HepG2 (cell line): ENCODE results near the gene CSMD2. TPM values are rescaled to one million over a fixed set of nuclear protein-coding genes. Genes with fewer than 3 reads are reported as not detected.

Experiments used
- ATAC-seq: fragments of 200-7000 bp; cut with Tn5 transposase; 3 replicates; pipeline ENCODE4 v1.9.1; 2020; ENCODE audit warnings: mild to moderate bottlenecking, moderate library complexity
- BruUV-seq: library from RNA; stranded (reverse); fragments of 400-500 nt; replicated peaks from 2 replicates; lab custom pipeline; 2021; lab: Mats Ljungman, UMichigan
- CTCF ChIA-PET: fragments of 300-600 bp; formaldehyde crosslinking; extraction: SDS; loops from one replicate; lab custom pipeline; 2021; ENCODE audit warnings: low total read pairs, inconsistent platforms, low intra/inter-chr PET ratio; lab: Yijun Ruan, JAX
- POLR2A ChIA-PET: fragments of 350-600 bp; sonication (Branson Sonifier 250); formaldehyde crosslinking; loops from one replicate; lab custom pipeline; 2020; ENCODE audit warnings: antibody characterized with exemption, inconsistent platforms; lab: Yijun Ruan, JAX
- DNase-seq: peaks from one replicate; pipeline ENCODE4 v3.0.0-alpha.2; 2015; ENCODE audit warnings: low spot score
- FAIRE-seq: peaks from 3 replicates; lab custom pipeline; 2011; peaks lifted over from hg19 to GRCh38; lab: Jason Lieb, UNC
- H2AFZ ChIP-seq: one replicate; pipeline ENCODE4 v1.6.1; 2011; ENCODE audit warnings: low read length, inconsistent platforms
- H3K27ac ChIP-seq: fragments of 300-600 bp; 3 replicates; pipeline ENCODE4 v1.8.0; 2011; ENCODE audit warnings: mixed run types, mild to moderate bottlenecking, mixed read lengths, low read length, inconsistent platforms; ENCODE audit not compliant: insufficient read depth; ENCODE audit errors: extremely low read length
- H3K27me3 ChIP-seq, 2 experiments: fragments of 200-600 bp in 1 of 2; 2 replicates in 1 of 2; 3 replicates in 1 of 2; pipeline versions ENCODE4 v1.6.0 to v1.8.0; 2011; ENCODE audit warnings: low read length in 2 of 2, mild to moderate bottlenecking in 2 of 2, moderate library complexity in 2 of 2, inconsistent platforms in 1 of 2; ENCODE audit not compliant: insufficient read depth in 2 of 2, control insufficient read depth in 1 of 2
- H3K36me3 ChIP-seq, 2 experiments: fragments of 200-600 bp in 1 of 2; replicated peaks in 1 of 2; 2 replicates in 1 of 2; 3 replicates in 1 of 2; pipeline versions ENCODE4 v1.5.1 to v1.8.0; 2011; ENCODE audit warnings: low read length in 2 of 2, inconsistent platforms in 1 of 2; ENCODE audit not compliant: insufficient read depth in 2 of 2, control insufficient read depth in 1 of 2
- H3K4me1 ChIP-seq: 2 replicates; pipeline ENCODE4 v1.5.1; 2012; ENCODE audit warnings: low read length, inconsistent platforms; ENCODE audit not compliant: insufficient read depth
- H3K4me2 ChIP-seq: 2 replicates; pipeline ENCODE4 v1.6.0; 2011; ENCODE audit warnings: low read depth, low read length, inconsistent platforms
- H3K4me3 ChIP-seq, 3 experiments: fragments of 200-600 bp in 1 of 3; sonication (generic), shearing (Covaris generic) in 1 of 3; replicated peaks in 1 of 3; 2 replicates each; pipeline ENCODE4 v1.5.1; 2011 to 2016; ENCODE audit warnings: low read length in 3 of 3, inconsistent platforms in 2 of 3, low read depth in 2 of 3, mild to moderate bottlenecking in 2 of 3, control low read depth in 1 of 3, mixed read lengths in 1 of 3; ENCODE audit not compliant: insufficient read depth in 1 of 3
- H3K79me2 ChIP-seq: one replicate; pipeline ENCODE4 v1.6.1; 2011; ENCODE audit warnings: low read length, inconsistent platforms; ENCODE audit not compliant: insufficient read depth
- H3K9ac ChIP-seq: 2 replicates; pipeline ENCODE4 v1.6.0; 2011; ENCODE audit warnings: mild to moderate bottlenecking, low read depth, low read length, inconsistent platforms; ENCODE audit not compliant: insufficient read depth
- H3K9me3 ChIP-seq: 2 replicates; pipeline ENCODE4 v1.5.1; 2012; ENCODE audit warnings: mild to moderate bottlenecking, low read length
- H4K20me1 ChIP-seq: 2 replicates; pipeline ENCODE4 v1.6.0; 2011; ENCODE audit warnings: inconsistent platforms, mild to moderate bottlenecking, low read length, moderate library complexity; ENCODE audit not compliant: insufficient read depth
- EZH2 ChIP-seq: conservative IDR thresholded peaks from 2 replicates; pipeline ENCODE4 v1.6.1; 2012; ENCODE audit warnings: mild to moderate bottlenecking, low read depth, low read length, moderate library complexity
- SKIL ChIP-seq: sonication (generic); formaldehyde crosslinking; IDR thresholded peaks from 2 replicates; pipeline ENCODE4 v1.8.0; 2022; ENCODE audit warnings: missing genetic modification reagents, mild to moderate bottlenecking, moderate library complexity, borderline replicate concordance
- WGBS: methylation state at CpG from one replicate; pipeline ENCODE4 v1.1.6; 2017; ENCODE audit warnings: low lambda C conversion rate; 5-methylcytosine and 5-hydroxymethylcytosine counted together
- in situ Hi-C: cut with HindIII; loops from 2 replicates; pipeline ENCODE4 v1.10.0; 2017; ENCODE audit warnings: low pct_unique_long_range_greater_than_20kb; ENCODE audit not compliant: extremely low pct_ligation_motif_present
- intact Hi-C: fragments of 100-400 bp; cut with micrococcal nuclease; formaldehyde crosslinking; loops from one replicate; pipeline ENCODE4 v1.10.0; 2022; ENCODE audit not compliant: unreplicated experiment
- polyA plus RNA-seq, 8 experiments: library from polyadenylated mRNA; depleted of rRNA in 3 of 8; stranded (reverse) in 7 of 8; unstranded in 1 of 8; fragments of >200 nt; fragmentation: Illumina TruSeq in 4 of 8; extraction: Trizol in 4 of 8; gene quantifications; 2 replicates each; pipeline versions ENCODE4 v1.2.1 to v1.2.3, GENCODE V29; 2011 to 2016; ENCODE audit warnings: low read depth in 4 of 8, missing spikeins in 1 of 8, mixed read lengths in 1 of 8; ENCODE audit not compliant: insufficient read depth in 1 of 8
- total RNA-seq, 5 experiments: library from RNA; depleted of rRNA; stranded (reverse); fragments of >200 nt; fragmentation: Illumina TruSeq; extraction: Trizol; gene quantifications; 2 replicates each; pipeline ENCODE4 v1.2.3, GENCODE V29; 2016; ENCODE audit warnings: low read depth in 1 of 5

The CSMD2 gene
- total and polyA plus RNA-seq, 2 of the 13 experiments (the other 11 are each of a cell fraction or from before 2014, with no cell fraction given): not detected

- no peaks in the 10 kb centered on the region for H3K36me3 ChIP-seq
- H3K9me3 ChIP-seq: no peaks in the 10 kb centered on the region
- no peak overlapping the region for H3K9ac ChIP-seq
- no peak overlapping the region for H3K27ac ChIP-seq
- H2AFZ ChIP-seq: no peak overlapping the region
- no peak overlapping the region for H3K4me3 ChIP-seq
- H3K4me2 ChIP-seq: no peak overlapping the region
- FAIRE-seq (no peak), ATAC-seq (no peak), DNase-seq (no peak)
- 33% methylated on average over 36 of the region's 75 CpGs for WGBS
- ChIA-PET POLR2A (no interaction called here), CTCF (interaction anchor here (1.5 kb wide), 1 partner anchor 531 kb away, joined by 12 read pairs; no protein-coding TSS in a partner anchor)
- H3K27me3 ChIP-seq: peaks cover 3 to 44% of the 10 kb centered on the region in 2 experiments; a peak in 3 of 5 replicates
- TF ChIP-seq SKIL (CRISPR knock-in tag): no peak
- TF ChIP-seq EZH2: peak; percentile 16; the same call in 1 of the 2 replicates
- in situ Hi-C loops (loop anchor here (25.0 kb wide), 1 partner anchor 527 kb away; no protein-coding TSS in a partner anchor), intact Hi-C loops (no loop called here)
- H4K20me1 ChIP-seq: no peaks in the 10 kb centered on the region; the same call in 1 of the 2 replicates
- H3K4me1 ChIP-seq: no peaks in the 10 kb centered on the region
- no peaks in the 10 kb centered on the region for H3K79me2 ChIP-seq
- no TSS peak for BruUV-seq
Measured at GRCh38 chr1:34163792-34164731, 968 bp downstream of the CSMD2 start.
